ENCODE measurements around the gene LAMA5.

GRCh38 chr20:62336329-62336728 is 30.8 kb downstream of the LAMA5 start:
- TF ChIP-seq CTCF (IDR thresholded peaks at IDR 0.05) (no peak), EZH2 (IDR thresholded peaks at IDR 0.05; ENCODE audit: borderline replicate concordance, insufficient read depth, low read depth, low read length, poor library complexity, severe bottlenecking) (no peak)

Data from B cell (primary cell).